ENCODE results near the gene TXNRD1.
A peak's percentile ranks its signal among the peaks of the same experiment; 100 is the strongest.

TXNRD1 gene

DNA sequence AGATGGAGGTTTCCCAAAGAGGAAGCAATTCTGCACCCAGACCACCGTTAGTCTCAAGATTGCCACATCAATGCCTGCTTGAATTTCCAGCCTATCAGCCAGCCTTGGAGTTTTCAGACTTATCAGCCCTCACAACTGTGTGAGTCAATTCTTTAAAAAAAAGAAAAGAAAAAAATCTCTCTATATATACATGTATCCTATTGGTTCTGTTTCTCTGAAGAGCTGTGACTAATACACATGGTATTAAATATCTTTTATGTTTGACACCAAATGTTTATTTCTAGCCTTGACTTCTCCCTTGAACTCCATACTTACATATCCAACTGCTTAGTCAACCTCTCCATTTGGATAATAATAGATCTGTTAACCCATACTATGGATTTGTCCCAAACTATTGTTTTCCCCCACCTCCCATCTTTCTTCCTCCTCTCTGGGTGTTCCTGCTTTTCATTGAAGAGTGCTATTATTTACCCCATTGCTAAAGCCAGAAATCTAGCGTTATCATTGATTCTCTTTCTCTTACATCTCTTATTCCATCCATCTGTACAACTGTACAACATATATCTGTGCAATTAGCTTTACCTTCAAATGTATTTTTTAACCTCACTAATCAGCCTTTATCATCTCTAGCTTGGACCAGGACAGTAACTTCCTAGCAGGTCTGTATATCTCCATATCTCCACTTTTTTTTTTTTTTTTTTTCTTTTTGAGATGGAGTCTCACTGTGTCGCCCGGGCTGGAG is 65.3 kb downstream of the TXNRD1 start:
- H3K27ac ChIP-seq (ENCODE audit: low read length), result no peak overlapping the region
- TF ChIP-seq CTCF (IDR thresholded peaks at IDR 0.05; ENCODE audit: low read depth, low read length), result no peak
- no peak overlapping the region for H3K9ac ChIP-seq (ENCODE audit: low read length)
- H3K79me2 ChIP-seq (ENCODE audit: low read length), result no peaks in the 10 kb centered on the region
- H3K36me3 ChIP-seq (replicated peaks; ENCODE audit: low read depth, low read length), result no peaks in the 10 kb centered on the region
- H3K9me3 ChIP-seq (ENCODE audit: insufficient read depth, low read length), result no peaks in the 10 kb centered on the region
- H3K4me3 ChIP-seq (ENCODE audit: low read length), result no peak overlapping the region
- no peak overlapping the region for H3K4me2 ChIP-seq (ENCODE audit: low read length)
- H3K4me1 ChIP-seq (ENCODE audit: low read length), result peaks cover 12% of the 10 kb centered on the region
- no peaks in the 10 kb centered on the region for H4K20me1 ChIP-seq (ENCODE audit: insufficient read depth, low read length)
- H2AFZ ChIP-seq (ENCODE audit: low read depth, low read length), result no peak overlapping the region
- H3K27me3 ChIP-seq (ENCODE audit: low read depth, low read length), result no peaks in the 10 kb centered on the region

DNA sequence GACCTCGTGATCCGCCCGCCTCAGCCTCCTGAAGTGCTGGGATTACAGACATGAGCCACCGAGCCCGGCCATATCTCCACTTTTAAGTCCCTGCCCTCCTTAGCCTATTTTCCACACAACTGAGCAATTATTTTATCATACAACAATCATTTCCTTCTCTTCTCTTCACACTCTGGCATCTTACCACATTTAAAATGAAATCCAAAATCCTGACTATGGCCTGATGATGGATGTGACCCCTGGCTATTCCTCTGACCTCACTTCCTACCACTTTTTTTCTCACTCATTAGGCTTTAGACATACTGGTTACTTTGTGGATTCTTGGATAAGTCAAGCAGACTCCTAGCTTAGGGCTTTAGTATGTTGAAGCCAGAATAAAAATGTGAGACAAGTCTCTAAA is 66.1 kb downstream of the TXNRD1 start:
- Histone ChIP-seq H3K27ac (ENCODE audit: low read length) (no peak overlapping the region), H3K36me3 (replicated peaks; ENCODE audit: low read depth, low read length) (no peaks in the 10 kb centered on the region), H3K4me3 (ENCODE audit: low read length) (no peak overlapping the region), H3K4me2 (ENCODE audit: low read length) (no peak overlapping the region), H3K79me2 (ENCODE audit: low read length) (no peaks in the 10 kb centered on the region), H3K27me3 (ENCODE audit: low read depth, low read length) (no peaks in the 10 kb centered on the region), H2AFZ (ENCODE audit: low read depth, low read length) (no peak overlapping the region), H4K20me1 (ENCODE audit: insufficient read depth, low read length) (no peaks in the 10 kb centered on the region), H3K9ac (ENCODE audit: low read length) (no peak overlapping the region), H3K9me3 (ENCODE audit: insufficient read depth, low read length) (no peaks in the 10 kb centered on the region), H3K4me1 (ENCODE audit: low read length) (peaks cover 13% of the 10 kb centered on the region)
- no peak for TF ChIP-seq EZH2phosphoT487 (IDR thresholded peaks at IDR 0.05; ENCODE audit: low read depth)
- TF ChIP-seq CTCF (IDR thresholded peaks at IDR 0.05; ENCODE audit: low read depth, low read length), result no peak

DNA sequence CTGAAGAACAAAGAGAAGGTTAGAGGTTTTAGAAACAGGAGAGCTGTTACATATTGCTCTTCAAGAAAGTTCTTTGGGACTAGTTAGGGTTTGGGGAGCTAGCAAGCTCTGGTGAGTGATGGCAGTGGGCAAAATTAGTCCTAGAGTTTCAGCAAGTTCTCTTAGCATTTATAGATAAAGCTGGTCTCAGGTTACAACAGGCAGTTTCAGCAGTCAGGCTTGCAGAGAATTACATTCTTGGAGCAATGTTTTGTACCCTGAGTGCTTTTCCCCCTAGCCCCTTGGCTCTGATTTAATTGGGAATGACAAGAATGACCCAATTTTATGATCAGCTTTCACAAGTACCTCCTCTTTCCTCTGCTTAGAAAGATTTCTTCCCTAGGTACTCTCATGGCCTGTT is 66.5 kb downstream of the TXNRD1 start:
- Histone ChIP-seq H3K4me1 (ENCODE audit: low read length) (peaks cover 12% of the 10 kb centered on the region), H3K36me3 (replicated peaks; ENCODE audit: low read depth, low read length) (no peaks in the 10 kb centered on the region), H3K4me2 (ENCODE audit: low read length) (no peak overlapping the region), H2AFZ (ENCODE audit: low read depth, low read length) (no peak overlapping the region), H3K9ac (ENCODE audit: low read length) (no peak overlapping the region), H3K79me2 (ENCODE audit: low read length) (peaks cover 2% of the 10 kb centered on the region), H3K27me3 (ENCODE audit: low read depth, low read length) (no peaks in the 10 kb centered on the region), H3K27ac (ENCODE audit: low read length) (no peak overlapping the region), H3K4me3 (ENCODE audit: low read length) (no peak overlapping the region), H3K9me3 (ENCODE audit: insufficient read depth, low read length) (no peaks in the 10 kb centered on the region), H4K20me1 (ENCODE audit: insufficient read depth, low read length) (no peaks in the 10 kb centered on the region)
- TF ChIP-seq CTCF (IDR thresholded peaks at IDR 0.05; ENCODE audit: low read depth, low read length) (no peak), EZH2phosphoT487 (IDR thresholded peaks at IDR 0.05; ENCODE audit: low read depth) (no peak)

DNA sequence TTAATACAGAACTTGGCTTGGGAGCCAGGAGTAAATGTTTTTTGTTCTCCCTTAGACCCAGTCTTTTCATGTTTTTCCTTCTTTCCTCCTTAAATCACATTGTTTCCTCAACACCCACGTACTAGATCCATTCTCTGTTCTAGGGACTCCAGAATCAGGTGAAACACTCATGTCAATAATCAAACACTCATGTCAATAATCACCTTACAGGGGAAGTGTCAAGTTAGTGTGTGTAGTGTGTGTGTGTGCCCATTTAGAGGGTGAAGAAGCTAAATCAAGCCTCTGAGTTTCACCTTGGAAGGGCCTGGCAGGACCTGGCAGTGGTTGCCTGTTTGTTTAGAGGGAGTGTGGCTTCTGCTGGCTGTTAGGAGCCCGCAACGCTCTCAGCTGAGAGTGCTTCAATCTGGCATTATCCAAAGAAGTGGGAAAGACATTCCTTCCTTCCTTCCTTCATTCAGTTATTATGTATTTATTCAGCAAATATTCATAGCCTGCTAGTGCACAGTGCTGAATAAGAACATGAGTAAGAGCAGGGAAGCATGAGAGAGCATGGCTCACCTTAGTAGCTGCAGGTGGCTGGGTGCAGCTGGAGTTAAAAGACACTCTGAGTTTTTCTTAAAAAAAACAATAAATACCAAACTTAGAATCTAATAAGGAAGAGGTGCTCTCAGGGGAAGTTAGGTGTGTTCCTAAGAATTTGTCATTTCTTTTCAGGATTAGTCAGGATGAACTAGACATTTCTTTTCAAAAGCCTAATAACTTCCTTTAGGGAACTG is 70.3 kb downstream of the TXNRD1 start:
- peak overlapping the region; percentile 87 for H2AFZ ChIP-seq (ENCODE audit: low read depth, low read length)
- peak overlapping the region; percentile 76 for H3K4me2 ChIP-seq (ENCODE audit: low read length)
- H4K20me1 ChIP-seq (ENCODE audit: insufficient read depth, low read length), result no peaks in the 10 kb centered on the region; the same call in 1 of the 2 replicates
- peak overlapping the region; percentile 94 for H3K27ac ChIP-seq (ENCODE audit: low read length)
- H3K9me3 ChIP-seq (ENCODE audit: insufficient read depth, low read length), result no peaks in the 10 kb centered on the region
- peaks cover 40% of the 10 kb centered on the region for H3K79me2 ChIP-seq (ENCODE audit: low read length)
- peaks cover 21% of the 10 kb centered on the region for H3K4me1 ChIP-seq (ENCODE audit: low read length)
- TF ChIP-seq EZH2phosphoT487 (IDR thresholded peaks at IDR 0.05; ENCODE audit: low read depth), result no peak
- no peak for TF ChIP-seq CTCF (IDR thresholded peaks at IDR 0.05; ENCODE audit: low read depth, low read length)
- H3K4me3 ChIP-seq (ENCODE audit: low read length), result peak overlapping the region; percentile 91
- H3K27me3 ChIP-seq (ENCODE audit: low read depth, low read length), result no peaks in the 10 kb centered on the region
- H3K36me3 ChIP-seq (replicated peaks; ENCODE audit: low read depth, low read length), result peaks cover 2% of the 10 kb centered on the region
- peak overlapping the region; percentile 78 for H3K9ac ChIP-seq (ENCODE audit: low read length)

Measured in OCI-LY3 (cell line).